K562 (cell line): ENCODE measurements around the gene AIFM3. TPM values are rescaled to one million over a fixed set of nuclear protein-coding genes. Genes with fewer than 3 reads are reported as not detected.

Source experiments
- ATAC-seq: fragments of 200-7000 bp; cut with Tn5 transposase; 3 replicates; pipeline ENCODE4 v1.9.1; 2020; ENCODE audit warnings: moderate library complexity
- BruUV-seq: library from RNA; stranded (reverse); fragments of 400-500 nt; replicated peaks from 2 replicates; lab custom pipeline; 2021; lab: Mats Ljungman, UMichigan
- CTCF ChIA-PET: fragments of 300-600 bp; formaldehyde crosslinking; extraction: SDS; loops from one replicate; lab custom pipeline; 2021; ENCODE audit warnings: low intra/inter-chr PET ratio; lab: Yijun Ruan, JAX
- POLR2A ChIA-PET: fragments of 300-600, 350-650 bp; sonication (Branson Sonifier 250); formaldehyde crosslinking; extraction: SDS; loops from one replicate; lab custom pipeline; 2021; ENCODE audit warnings: antibody characterized with exemption, inconsistent platforms; lab: Yijun Ruan, JAX
- DNase-seq, 4 experiments: peaks; one replicate each; pipeline versions ENCODE4 v3.0.0 to v3.0.0-alpha.2; 2011 to 2018; ENCODE audit warnings: low spot score in 3 of 4, mixed read lengths in 3 of 4; ENCODE audit errors: extremely low read depth in 1 of 4
- FAIRE-seq: peaks from 2 replicates; lab custom pipeline; 2011; peaks lifted over from hg19 to GRCh38; lab: Jason Lieb, UNC
- H2AFZ ChIP-seq: 2 replicates; pipeline ENCODE4 v1.6.0; 2011; ENCODE audit warnings: low read depth, low read length, control low read depth, inconsistent platforms
- H3K27ac ChIP-seq: fragments of 200-600 bp; 3 replicates; pipeline ENCODE4 v1.8.0; 2011; ENCODE audit warnings: low read depth, mild to moderate bottlenecking, control low read depth, inconsistent platforms, low read length, moderate library complexity, mixed read lengths; ENCODE audit errors: extremely low read depth
- H3K27me3 ChIP-seq, 2 experiments: fragments of 300-600 bp in 1 of 2; 2 replicates in 1 of 2; 3 replicates in 1 of 2; pipeline versions ENCODE4 v1.6.0 to v1.8.0; 2011; ENCODE audit warnings: inconsistent platforms in 2 of 2, low read length in 2 of 2, mild to moderate bottlenecking in 1 of 2, mixed read lengths in 1 of 2, moderate library complexity in 1 of 2; ENCODE audit not compliant: control insufficient read depth in 2 of 2, insufficient read depth in 2 of 2
- H3K36me3 ChIP-seq: fragments of 300-600 bp; 3 replicates; pipeline ENCODE4 v1.8.0; 2011; ENCODE audit warnings: mild to moderate bottlenecking, low read length, inconsistent platforms; ENCODE audit not compliant: control insufficient read depth, insufficient read depth
- H3K4me1 ChIP-seq, 2 experiments: fragments of 200-600 bp in 1 of 2; replicated peaks in 1 of 2; 2 replicates in 1 of 2; 3 replicates in 1 of 2; pipeline versions ENCODE4 v1.5.1 to v1.8.0; 2011; ENCODE audit warnings: inconsistent platforms in 2 of 2, low read length in 2 of 2, mild to moderate bottlenecking in 1 of 2, mixed read lengths in 1 of 2, moderate library complexity in 1 of 2; ENCODE audit not compliant: control insufficient read depth in 2 of 2, insufficient read depth in 2 of 2
- H3K4me2 ChIP-seq: 2 replicates; pipeline ENCODE4 v1.6.1; 2011; ENCODE audit warnings: low read length, control low read depth, inconsistent platforms, mixed read lengths; ENCODE audit not compliant: insufficient read depth
- H3K4me3 ChIP-seq: fragments of 200-600 bp; sonication (generic), shearing (Covaris generic); 2 replicates; pipeline ENCODE4 v1.5.1; 2016; ENCODE audit warnings: control low read depth, inconsistent platforms
- H3K79me2 ChIP-seq: fragments of 200-600 bp; 3 replicates; pipeline ENCODE4 v1.8.0; 2011; ENCODE audit warnings: low read length, inconsistent platforms; ENCODE audit not compliant: control insufficient read depth, insufficient read depth
- H3K9ac ChIP-seq, 2 experiments: 2 replicates each; pipeline versions ENCODE4 v1.6.0 to v1.6.1; 2011; ENCODE audit warnings: low read depth in 2 of 2, low read length in 2 of 2, control low read depth in 1 of 2, inconsistent platforms in 1 of 2, mild to moderate bottlenecking in 1 of 2, mixed read lengths in 1 of 2; ENCODE audit not compliant: insufficient read depth in 1 of 2
- H3K9me1 ChIP-seq: one replicate; pipeline ENCODE4 v1.6.0; 2011; ENCODE audit warnings: inconsistent platforms, mild to moderate bottlenecking, low read length, moderate library complexity; ENCODE audit not compliant: control insufficient read depth, insufficient read depth
- H3K9me3 ChIP-seq: replicated peaks from 2 replicates; pipeline ENCODE4 v1.5.1; 2011; ENCODE audit warnings: low read depth, low read length, inconsistent platforms; ENCODE audit not compliant: control insufficient read depth, insufficient read depth
- H4K20me1 ChIP-seq: replicated peaks from 2 replicates; pipeline ENCODE4 v1.6.1; 2011; ENCODE audit warnings: low read length, inconsistent platforms, mixed read lengths; ENCODE audit not compliant: control insufficient read depth, insufficient read depth
- BCOR ChIP-seq: fragments of 450-650 bp; IDR thresholded peaks from 2 replicates; pipeline ENCODE4 v1.6.1; 2016
- JUN ChIP-seq, 2 experiments: sonication (generic) in 1 of 2; formaldehyde crosslinking in 1 of 2; IDR thresholded peaks; 2 replicates each; pipeline versions ENCODE4 v1.6.1 to v1.8.0; 2012 to 2022; ENCODE audit warnings: borderline replicate concordance in 2 of 2, mild to moderate bottlenecking in 2 of 2, improper control_type of control experiment in 1 of 2, low read depth in 1 of 2, low read length in 1 of 2, missing genetic modification reagents in 1 of 2
- KDM5B ChIP-seq: fragments of 200-600 bp; sonication (generic); IDR thresholded peaks from 2 replicates; pipeline ENCODE4 v1.6.1; 2012; ENCODE audit warnings: low read depth, mild to moderate bottlenecking, moderate library complexity, low read length, control low read depth, inconsistent platforms; ENCODE audit not compliant: insufficient replicate concordance
- MECOM ChIP-seq: fragments of 250-450 bp; sonication (Bioruptor Pico); IDR thresholded peaks from 2 replicates; pipeline ENCODE4 v1.8.0; 2022; ENCODE audit warnings: inconsistent platforms
- MTA2 ChIP-seq: fragments of 450-650 bp; IDR thresholded peaks from 2 replicates; pipeline ENCODE4 v1.6.1; 2016; ENCODE audit warnings: low read depth
- OTX1 ChIP-seq: fragments of 450-650 bp; formaldehyde crosslinking; IDR thresholded peaks from 2 replicates; pipeline ENCODE4 v1.4.0; 2022; ENCODE audit warnings: mild to moderate bottlenecking
- RHOXF2B ChIP-seq: fragments of 250-450 bp; sonication (Bioruptor Pico); conservative IDR thresholded peaks from 2 replicates; pipeline ENCODE4 v1.5.1; 2021
- SPI1 ChIP-seq: IDR thresholded peaks from 2 replicates; pipeline ENCODE4 v1.6.1; 2011; ENCODE audit warnings: low read depth, low read length, control low read depth, borderline replicate concordance
- TCF7L2 ChIP-seq: fragments of 150-350 bp; IDR thresholded peaks from 2 replicates; pipeline ENCODE4 v1.6.1; 2016; ENCODE audit warnings: low read depth, mild to moderate bottlenecking, low read length, moderate library complexity
- TEAD1 ChIP-seq, 2 experiments: fragments of 450-650 bp in 1 of 2; sonication (generic) in 1 of 2; formaldehyde crosslinking; IDR thresholded peaks; 2 replicates each; pipeline versions ENCODE4 v1.4.0 to v1.8.0; 2020 to 2022; ENCODE audit warnings: mild to moderate bottlenecking in 2 of 2, missing genetic modification reagents in 1 of 2
- ZBTB1 ChIP-seq: sonication (generic); formaldehyde crosslinking; IDR thresholded peaks from 2 replicates; pipeline ENCODE4 v1.8.1; 2023; ENCODE audit warnings: missing genetic modification reagents, low read depth, mild to moderate bottlenecking, borderline replicate concordance
- ZFP1 ChIP-seq: fragments of 450-650 bp; formaldehyde crosslinking; IDR thresholded peaks from 2 replicates; pipeline ENCODE4 v1.4.0; 2020; ENCODE audit warnings: mild to moderate bottlenecking, mixed read lengths
- ZNF511 ChIP-seq: sonication (generic); formaldehyde crosslinking; IDR thresholded peaks from 2 replicates; pipeline ENCODE4 v1.8.0; 2022; ENCODE audit warnings: mild to moderate bottlenecking, missing genetic modification reagents
- ZNF586 ChIP-seq: fragments of 450-650 bp; formaldehyde crosslinking; conservative IDR thresholded peaks from 2 replicates; pipeline ENCODE4 v1.4.0; 2020; ENCODE audit warnings: mild to moderate bottlenecking, moderate library complexity
- WGBS: fragments of 100-300 bp; shearing (Covaris generic); methylation state at CpG from one replicate; pipeline ENCODE4 v1.1.6; 2016; ENCODE audit warnings: low coverage, mixed read lengths; ENCODE audit not compliant: insufficient coverage; ENCODE audit errors: missing lambda C conversion rate; 5-methylcytosine and 5-hydroxymethylcytosine counted together
- in situ Hi-C: fragments of 300-500 bp; cut with MboI; formaldehyde crosslinking; loops from 4 replicates; pipeline ENCODE4 v1.15.0; 2018; ENCODE audit warnings: inconsistent platforms, mixed read lengths
- intact Hi-C: fragments of 100-400 bp; cut with micrococcal nuclease; formaldehyde crosslinking; loops from 2 replicates; pipeline ENCODE4 v1.14.2; 2022
- polyA plus RNA-seq, 8 experiments: library from polyadenylated mRNA; depleted of rRNA in 4 of 8; stranded (reverse) in 5 of 8; unstranded in 3 of 8; fragments of >200 nt; fragmentation: Nextera tagmentation in 2 of 8; fragmentation: Illumina TruSeq in 1 of 8; extraction: Ambion mirVana in 2 of 8; extraction: Trizol in 1 of 8; gene quantifications; 2 replicates each; pipeline versions ENCODE4 v1.2.1 to v1.2.3, GENCODE V29; 2011 to 2014; ENCODE audit warnings: inconsistent platforms in 1 of 8, missing spikeins in 1 of 8
- total RNA-seq, 7 experiments: library from RNA; depleted of rRNA in 6 of 7; stranded (reverse); fragments of >200 nt in 6 of 7; fragmentation: Illumina TruSeq in 2 of 7; extraction: Trizol in 2 of 7; gene quantifications; 2 replicates each; pipeline versions ENCODE4 v1.2.1 to v1.2.3, GENCODE V29; 2011 to 2021; ENCODE audit warnings: low replicate concordance in 1 of 7
- TF ChIP-seq, protein P1 (sequence below): sonication (generic); formaldehyde crosslinking; IDR thresholded peaks from 2 replicates; pipeline ENCODE4 v1.8.0; 2022; ENCODE audit warnings: mild to moderate bottlenecking, low read depth, missing genetic modification reagents
- TF ChIP-seq, protein P2 (sequence below): conservative IDR thresholded peaks from 2 replicates; pipeline ENCODE4 v1.6.1; 2011; ENCODE audit warnings: low read depth, mild to moderate bottlenecking, low read length; ENCODE audit not compliant: control insufficient read depth
- TF ChIP-seq, protein P3 (sequence below): sonication (generic); IDR thresholded peaks from 2 replicates; pipeline ENCODE4 v1.6.1; 2016

The AIFM3 gene
- total and polyA plus RNA-seq, 9 of the 15 experiments (the other 6 are each of a cell fraction or from before 2014, with no cell fraction given): 0.03 to 0.20 (median 0.07) TPM; not detected in 1

DNA sequence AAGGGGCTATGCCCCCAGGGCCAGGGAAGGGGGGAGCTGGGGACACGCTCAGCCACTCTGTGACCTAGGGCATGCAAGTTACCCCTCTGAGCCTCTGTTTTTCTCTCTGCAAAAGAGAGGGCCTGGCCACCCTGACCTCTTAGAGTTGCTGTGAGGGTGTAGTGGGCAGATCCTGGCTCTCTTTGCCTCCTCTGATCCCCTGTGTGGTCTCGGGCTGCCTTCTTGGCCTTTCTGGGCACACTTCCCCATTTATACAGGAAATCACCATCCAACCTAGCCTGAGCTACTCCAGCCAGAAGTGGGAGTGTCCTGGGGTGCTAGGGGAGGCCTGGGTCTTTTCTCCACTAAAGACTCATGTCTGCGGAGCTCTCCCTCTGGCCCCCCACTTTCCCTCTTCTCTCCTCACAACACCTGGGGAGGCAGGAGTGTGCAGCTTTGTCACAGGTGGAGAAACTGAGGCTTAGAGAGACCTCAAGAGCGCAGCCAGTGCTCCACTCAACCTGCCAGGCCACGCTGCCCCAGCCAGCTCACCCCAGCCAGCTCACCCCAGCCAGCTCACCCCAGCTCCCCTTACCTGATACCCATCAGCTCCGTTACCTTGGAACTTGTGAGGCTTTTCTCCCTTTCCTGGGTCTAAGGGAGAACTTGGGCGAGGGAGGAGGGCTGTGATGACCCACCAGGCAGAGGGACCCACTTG is 1.4 kb downstream of the AIFM3 start:
- 44% methylated on average over 7 of the region's 7 CpGs for WGBS
- TF ChIP-seq ZFP1 (CRISPR knock-in tag): no peak
- peak; percentile 84; the same call in 1 of the 2 replicates for TF ChIP-seq RHOXF2B (CRISPR knock-in tag)
- TF ChIP-seq TCF7L2: no peak
- TF ChIP-seq OTX1 (CRISPR knock-in tag): no peak
- no peak for TF ChIP-seq JUN (IDR thresholded peaks at IDR 0.05; ENCODE audit: borderline replicate concordance, low read depth, low read length)
- TF ChIP-seq JUN (CRISPR knock-in tag; IDR thresholded peaks at IDR 0.05; ENCODE audit: borderline replicate concordance): 0 out of 2 replicates have a peak, but pooled peaks have one; percentile 46
- TF ChIP-seq MTA2: no peak
- peak; percentile 90 for TF ChIP-seq SPI1
- TF ChIP-seq, protein P1, sequence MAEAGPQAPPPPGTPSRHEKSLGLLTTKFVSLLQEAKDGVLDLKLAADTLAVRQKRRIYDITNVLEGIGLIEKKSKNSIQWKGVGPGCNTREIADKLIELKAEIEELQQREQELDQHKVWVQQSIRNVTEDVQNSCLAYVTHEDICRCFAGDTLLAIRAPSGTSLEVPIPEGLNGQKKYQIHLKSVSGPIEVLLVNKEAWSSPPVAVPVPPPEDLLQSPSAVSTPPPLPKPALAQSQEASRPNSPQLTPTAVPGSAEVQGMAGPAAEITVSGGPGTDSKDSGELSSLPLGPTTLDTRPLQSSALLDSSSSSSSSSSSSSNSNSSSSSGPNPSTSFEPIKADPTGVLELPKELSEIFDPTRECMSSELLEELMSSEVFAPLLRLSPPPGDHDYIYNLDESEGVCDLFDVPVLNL (CRISPR knock-in tag): 0 out of 2 replicates have a peak, but pooled peaks have one; percentile 16
- TF ChIP-seq ZBTB1 (CRISPR knock-in tag): 0 out of 2 replicates have a peak, but pooled peaks have one; percentile 72
- TF ChIP-seq BCOR: 0 out of 2 replicates have a peak, but pooled peaks have one; percentile 26
- TF ChIP-seq KDM5B: peak; percentile 43
- TF ChIP-seq ZNF511 (CRISPR knock-in tag): peak; percentile 49
- peak in 1 of 2 experiments; percentile 33; a peak in 1 of 4 replicates for TF ChIP-seq TEAD1 (CRISPR knock-in tag; IDR thresholded peaks at IDR 0.05)
- TF ChIP-seq ZNF586 (CRISPR knock-in tag): no peak
- TF ChIP-seq, protein P2, sequence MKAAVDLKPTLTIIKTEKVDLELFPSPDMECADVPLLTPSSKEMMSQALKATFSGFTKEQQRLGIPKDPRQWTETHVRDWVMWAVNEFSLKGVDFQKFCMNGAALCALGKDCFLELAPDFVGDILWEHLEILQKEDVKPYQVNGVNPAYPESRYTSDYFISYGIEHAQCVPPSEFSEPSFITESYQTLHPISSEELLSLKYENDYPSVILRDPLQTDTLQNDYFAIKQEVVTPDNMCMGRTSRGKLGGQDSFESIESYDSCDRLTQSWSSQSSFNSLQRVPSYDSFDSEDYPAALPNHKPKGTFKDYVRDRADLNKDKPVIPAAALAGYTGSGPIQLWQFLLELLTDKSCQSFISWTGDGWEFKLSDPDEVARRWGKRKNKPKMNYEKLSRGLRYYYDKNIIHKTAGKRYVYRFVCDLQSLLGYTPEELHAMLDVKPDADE: 0 out of 2 replicates have a peak, but pooled peaks have one; percentile 4
- TF ChIP-seq MECOM: no peak
- TF ChIP-seq, protein P3, sequence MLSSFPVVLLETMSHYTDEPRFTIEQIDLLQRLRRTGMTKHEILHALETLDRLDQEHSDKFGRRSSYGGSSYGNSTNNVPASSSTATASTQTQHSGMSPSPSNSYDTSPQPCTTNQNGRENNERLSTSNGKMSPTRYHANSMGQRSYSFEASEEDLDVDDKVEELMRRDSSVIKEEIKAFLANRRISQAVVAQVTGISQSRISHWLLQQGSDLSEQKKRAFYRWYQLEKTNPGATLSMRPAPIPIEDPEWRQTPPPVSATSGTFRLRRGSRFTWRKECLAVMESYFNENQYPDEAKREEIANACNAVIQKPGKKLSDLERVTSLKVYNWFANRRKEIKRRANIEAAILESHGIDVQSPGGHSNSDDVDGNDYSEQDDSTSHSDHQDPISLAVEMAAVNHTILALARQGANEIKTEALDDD: no peak

More for the DNA sequence above, 1.4 kb downstream of the AIFM3 start:
- no peak overlapping the region for H3K27ac ChIP-seq
- DNase-seq (peak in 1 of 4 experiments; percentile 54), ATAC-seq (peak; percentile 2), FAIRE-seq (no peak)
- peaks cover 19 to 46% of the 10 kb centered on the region in 2 experiments; a peak in 4 of 5 replicates for H3K27me3 ChIP-seq
- CTCF ChIA-PET: no interaction called here
- no peaks in the 10 kb centered on the region for H3K79me2 ChIP-seq
- POLR2A ChIA-PET: interaction anchor here (0.6 to 64.4 kb wide), 7 partner anchors 8 to 244 kb away, joined by 3 to 1556 read pairs (median 92); partner anchors contain the start of genes CRKL, LZTR1 and THAP7
- H4K20me1 ChIP-seq: peaks cover 41% of the 10 kb centered on the region
- H3K4me3 ChIP-seq: no peak overlapping the region
- no peak overlapping the region for H3K4me2 ChIP-seq
- in situ Hi-C loops: loop anchor here (25.0 kb wide), 1 partner anchor 169 kb away; no protein-coding TSS in a partner anchor
- no TSS peak for BruUV-seq
- H3K36me3 ChIP-seq: no peaks in the 10 kb centered on the region
- H2AFZ ChIP-seq: no peak overlapping the region
- intact Hi-C loops: no loop called here
- H3K9me1 ChIP-seq: no peaks in the 10 kb centered on the region
- peak overlapping the region in 1 of 2 experiments; percentile 15; a peak in 1 of 4 replicates for H3K9ac ChIP-seq
- H3K9me3 ChIP-seq: no peaks in the 10 kb centered on the region
- H3K4me1 ChIP-seq: peaks cover 0 to 47% of the 10 kb centered on the region in 2 experiments; a peak in 3 of 5 replicates
